Tibial nerve (tissue), 4 donors: ENCODE data around the gene SEC31A. TPM values are rescaled to one million over a fixed set of nuclear protein-coding genes. Genes with fewer than 3 reads are reported as not detected.

Source experiments
- DNase-seq, 2 donors: peaks; one replicate each; pipeline ENCODE4 v3.0.0-alpha.2; 2019; ENCODE audit warnings: low spot score in 2 of 2
- H3K27ac ChIP-seq, 4 donors: fragments of 200-600 bp; sonication (generic) in 3 of 4; one replicate each; pipeline ENCODE4 v1.5.1; 2017 to 2019; ENCODE audit warnings: mild to moderate bottlenecking in 1 of 4
- H3K27me3 ChIP-seq, 2 donors: fragments of 200-600 bp; sonication (generic) in 1 of 2; one replicate each; pipeline versions ENCODE4 v1.5.1 to v1.6.0; 2017 to 2019
- H3K36me3 ChIP-seq, 3 donors: fragments of 200-600 bp; sonication (generic); one replicate each; pipeline ENCODE4 v1.5.1; 2018 to 2019
- H3K4me1 ChIP-seq, 4 donors: fragments of 200-600 bp; sonication (generic) in 3 of 4; one replicate each; pipeline ENCODE4 v1.5.1; 2017 to 2019
- H3K4me3 ChIP-seq, 4 donors: fragments of 200-600 bp; sonication (generic) in 3 of 4; one replicate each; pipeline ENCODE4 v1.5.1; 2017 to 2019; ENCODE audit warnings: mild to moderate bottlenecking in 1 of 4, moderate library complexity in 1 of 4
- H3K9me3 ChIP-seq, 4 donors: fragments of 200-600 bp; sonication (generic) in 3 of 4; one replicate each; pipeline ENCODE4 v1.5.1; 2017 to 2019
- CTCF ChIP-seq, 5 experiments: fragments of 200-600 bp in 3 of 5; fragments of 450-650 bp in 2 of 5; sonication (generic) in 3 of 5; IDR thresholded peaks; one replicate each; pipeline ENCODE4 v1.5.1; 2016 to 2019; ENCODE audit warnings: antibody characterized with exemption in 5 of 5, mild to moderate bottlenecking in 3 of 5, moderate library complexity in 2 of 5
- EP300 ChIP-seq, 2 donors: sonication (generic); formaldehyde crosslinking; IDR thresholded peaks; one replicate each; pipeline ENCODE4 v1.6.1; 2017; ENCODE audit warnings: antibody characterized with exemption in 2 of 2, mild to moderate bottlenecking in 1 of 2
- POLR2A ChIP-seq, 2 donors: fragments of 450-650 bp; IDR thresholded peaks; one replicate each; pipeline ENCODE4 v1.6.1; 2017; ENCODE audit warnings: antibody characterized with exemption in 2 of 2, mild to moderate bottlenecking in 2 of 2, moderate library complexity in 2 of 2
- WGBS, 2 donors: methylation state at CpG; one replicate each; pipeline ENCODE4 v1.1.5; 2018; 5-methylcytosine and 5-hydroxymethylcytosine counted together
- total RNA-seq, 4 donors: library from RNA; depleted of rRNA; stranded (reverse); fragments of >200 nt; gene quantifications; one replicate each; pipeline ENCODE4 v1.1.0, GENCODE V29; 2016

Gene SEC31A
- total RNA-seq, 4 donors from 2014 or later, result 171 to 190 (median 176) TPM

- peaks cover 4 to 12% (median 6%) of the 10 kb centered on the region in 4 donors for H3K4me1 ChIP-seq
- H3K27me3 ChIP-seq, result no peaks in the 10 kb centered on the region
- no peak for TF ChIP-seq EP300 (IDR thresholded peaks at IDR 0.05)
- TF ChIP-seq POLR2A (IDR thresholded peaks at IDR 0.05), result no peak
- no peak for TF ChIP-seq CTCF (IDR thresholded peaks at IDR 0.05)
- DNase-seq, result no peak
- H3K4me3 ChIP-seq, result no peak overlapping the region
- H3K9me3 ChIP-seq, result no peaks in the 10 kb centered on the region
- no peaks in the 10 kb centered on the region for H3K36me3 ChIP-seq
- H3K27ac ChIP-seq, result no peak overlapping the region
Measured at GRCh38 chr4:82809619-82810018, 81.3 kb downstream of the SEC31A start.

GRCh38 chr4:82803746-82804145 lies 87.2 kb downstream of the SEC31A start:
- Histone ChIP-seq H3K9me3 (no peaks in the 10 kb centered on the region), H3K4me1 (peaks cover 0 to 11% (median 0%) of the 10 kb centered on the region in 4 donors), H3K36me3 (no peaks in the 10 kb centered on the region), H3K27ac (no peak overlapping the region), H3K4me3 (no peak overlapping the region), H3K27me3 (no peaks in the 10 kb centered on the region)
- DNase-seq, result no peak
- WGBS, 2 donors, result 77 to 81% methylated on average over 4 of the region's 4 CpGs
- no peak for TF ChIP-seq EP300 (IDR thresholded peaks at IDR 0.05)

GRCh38 chr4:82802911-82803310 lies 88.0 kb downstream of the SEC31A start:
- Histone ChIP-seq H3K36me3 (no peaks in the 10 kb centered on the region), H3K9me3 (no peaks in the 10 kb centered on the region), H3K4me3 (no peak overlapping the region), H3K27ac (no peak overlapping the region), H3K27me3 (no peaks in the 10 kb centered on the region), H3K4me1 (peaks cover 0 to 11% (median 0%) of the 10 kb centered on the region in 4 donors)
- no peak for DNase-seq
- TF ChIP-seq EP300 (IDR thresholded peaks at IDR 0.05) (no peak), POLR2A (IDR thresholded peaks at IDR 0.05) (no peak), CTCF (IDR thresholded peaks at IDR 0.05) (no peak)
- 67 to 79% methylated on average over 2 of the region's 2 CpGs for WGBS, 2 donors

GRCh38 chr4:82801910-82802521 lies 88.9 kb downstream of the SEC31A start:
- peak in 1 of 2 donors; percentile 53 for DNase-seq
- H3K4me3 ChIP-seq, result no peak overlapping the region
- peaks cover 0 to 20% (median 2%) of the 10 kb centered on the region in 4 donors for H3K4me1 ChIP-seq
- TF ChIP-seq POLR2A (IDR thresholded peaks at IDR 0.05), result no peak
- TF ChIP-seq EP300 (IDR thresholded peaks at IDR 0.05), result no peak
- peak in 3 of 5 experiments; percentile 16 to 38 (median 30) for TF ChIP-seq CTCF (IDR thresholded peaks at IDR 0.05)
- H3K27ac ChIP-seq, result no peak overlapping the region
- WGBS, 2 donors, result 57 to 71% methylated on average over 3 of the region's 3 CpGs
- no peaks in the 10 kb centered on the region for H3K36me3 ChIP-seq
- H3K27me3 ChIP-seq, result no peaks in the 10 kb centered on the region
- no peaks in the 10 kb centered on the region for H3K9me3 ChIP-seq

- Histone ChIP-seq H3K4me1 (peaks cover 0 to 29% (median 5%) of the 10 kb centered on the region in 4 donors), H3K9me3 (no peaks in the 10 kb centered on the region), H3K27me3 (no peaks in the 10 kb centered on the region), H3K4me3 (peak overlapping the region; percentile 51 to 93 (median 66)), H3K27ac (peak overlapping the region in 3 of 4 donors; percentile 45 to 72 (median 69)), H3K36me3 (no peaks in the 10 kb centered on the region)
- no peak for DNase-seq
- no peak for TF ChIP-seq EP300 (IDR thresholded peaks at IDR 0.05)
- 12 to 15% methylated on average over 22 to 25 of the region's 25 CpGs for WGBS, 2 donors
Measured at GRCh38 chr4:82799006-82799881, 91.7 kb downstream of the SEC31A start.
